ENCODE measurements around the gene TLR7. TPM values are rescaled to one million over a fixed set of nuclear protein-coding genes. Genes with fewer than 3 reads are reported as not detected.

Gene TLR7
- total RNA-seq, 3 donors from 2014 or later (not counting 1 experiment from before 2014, with no cell fraction given): 0.14 to 0.73 (median 0.55) TPM

DNA sequence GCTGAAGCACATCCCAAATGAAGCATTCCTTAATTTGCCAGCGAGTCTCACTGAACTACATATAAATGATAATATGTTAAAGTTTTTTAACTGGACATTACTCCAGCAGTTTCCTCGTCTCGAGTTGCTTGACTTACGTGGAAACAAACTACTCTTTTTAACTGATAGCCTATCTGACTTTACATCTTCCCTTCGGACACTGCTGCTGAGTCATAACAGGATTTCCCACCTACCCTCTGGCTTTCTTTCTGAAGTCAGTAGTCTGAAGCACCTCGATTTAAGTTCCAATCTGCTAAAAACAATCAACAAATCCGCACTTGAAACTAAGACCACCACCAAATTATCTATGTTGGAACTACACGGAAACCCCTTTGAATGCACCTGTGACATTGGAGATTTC lies 54.1 kb downstream of the TLR7 start:
- TF ChIP-seq, protein P1, sequence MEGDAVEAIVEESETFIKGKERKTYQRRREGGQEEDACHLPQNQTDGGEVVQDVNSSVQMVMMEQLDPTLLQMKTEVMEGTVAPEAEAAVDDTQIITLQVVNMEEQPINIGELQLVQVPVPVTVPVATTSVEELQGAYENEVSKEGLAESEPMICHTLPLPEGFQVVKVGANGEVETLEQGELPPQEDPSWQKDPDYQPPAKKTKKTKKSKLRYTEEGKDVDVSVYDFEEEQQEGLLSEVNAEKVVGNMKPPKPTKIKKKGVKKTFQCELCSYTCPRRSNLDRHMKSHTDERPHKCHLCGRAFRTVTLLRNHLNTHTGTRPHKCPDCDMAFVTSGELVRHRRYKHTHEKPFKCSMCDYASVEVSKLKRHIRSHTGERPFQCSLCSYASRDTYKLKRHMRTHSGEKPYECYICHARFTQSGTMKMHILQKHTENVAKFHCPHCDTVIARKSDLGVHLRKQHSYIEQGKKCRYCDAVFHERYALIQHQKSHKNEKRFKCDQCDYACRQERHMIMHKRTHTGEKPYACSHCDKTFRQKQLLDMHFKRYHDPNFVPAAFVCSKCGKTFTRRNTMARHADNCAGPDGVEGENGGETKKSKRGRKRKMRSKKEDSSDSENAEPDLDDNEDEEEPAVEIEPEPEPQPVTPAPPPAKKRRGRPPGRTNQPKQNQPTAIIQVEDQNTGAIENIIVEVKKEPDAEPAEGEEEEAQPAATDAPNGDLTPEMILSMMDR (IDR thresholded peaks at IDR 0.05): no peak
- peaks cover 5 to 51% of the 10 kb centered on the region in 2 donors for H3K27me3 Mint-ChIP-seq (ENCODE audit: low read depth in 2 of 2)
- Histone ChIP-seq H3K27me3 (ENCODE audit: control insufficient read depth, insufficient read depth, low read length) (no peaks in the 10 kb centered on the region), H3K36me3 (ENCODE audit: control insufficient read depth, insufficient read depth, low read length) (no peaks in the 10 kb centered on the region), H3K9me3 (ENCODE audit: control insufficient read depth, insufficient read depth, low read length) (no peaks in the 10 kb centered on the region), H3K4me3 (ENCODE audit: low read length) (no peak overlapping the region), H3K27ac (ENCODE audit: low read length) (no peak overlapping the region), H3K4me1 (ENCODE audit: control insufficient read depth, insufficient read depth, low read length) (no peaks in the 10 kb centered on the region)
- WGBS (ENCODE audit: insufficient coverage): 80% methylated on average over 8 of the region's 8 CpGs
- no peak overlapping the region for H3K4me3 Mint-ChIP-seq
- H3K9me3 Mint-ChIP-seq: no peaks in the 10 kb centered on the region
- H3K36me3 Mint-ChIP-seq: no peaks in the 10 kb centered on the region
- no peak for ATAC-seq
- H3K27ac Mint-ChIP-seq: no peak overlapping the region
- intact Hi-C loops (cut with micrococcal nuclease): no loop called here
- no peak for DNase-seq
- H3K4me1 Mint-ChIP-seq: no peaks in the 10 kb centered on the region

DNA sequence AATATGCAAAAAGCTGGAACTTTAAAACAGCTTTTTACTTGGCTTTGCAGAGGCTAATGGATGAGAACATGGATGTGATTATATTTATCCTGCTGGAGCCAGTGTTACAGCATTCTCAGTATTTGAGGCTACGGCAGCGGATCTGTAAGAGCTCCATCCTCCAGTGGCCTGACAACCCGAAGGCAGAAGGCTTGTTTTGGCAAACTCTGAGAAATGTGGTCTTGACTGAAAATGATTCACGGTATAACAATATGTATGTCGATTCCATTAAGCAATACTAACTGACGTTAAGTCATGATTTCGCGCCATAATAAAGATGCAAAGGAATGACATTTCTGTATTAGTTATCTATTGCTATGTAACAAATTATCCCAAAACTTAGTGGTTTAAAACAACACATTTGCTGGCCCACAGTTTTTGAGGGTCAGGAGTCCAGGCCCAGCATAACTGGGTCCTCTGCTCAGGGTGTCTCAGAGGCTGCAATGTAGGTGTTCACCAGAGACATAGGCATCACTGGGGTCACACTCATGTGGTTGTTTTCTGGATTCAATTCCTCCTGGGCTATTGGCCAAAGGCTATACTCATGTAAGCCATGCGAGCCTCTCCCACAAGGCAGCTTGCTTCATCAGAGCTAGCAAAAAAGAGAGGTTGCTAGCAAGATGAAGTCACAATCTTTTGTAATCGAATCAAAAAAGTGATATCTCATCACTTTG lies 55.2 kb downstream of the TLR7 start:
- Mint-ChIP-seq H3K9me3 (no peaks in the 10 kb centered on the region), H3K27me3 (ENCODE audit: low read depth in 2 of 2) (peaks cover 5 to 47% of the 10 kb centered on the region in 2 donors), H3K36me3 (no peaks in the 10 kb centered on the region), H3K27ac (no peak overlapping the region), H3K4me3 (no peak overlapping the region), H3K4me1 (no peaks in the 10 kb centered on the region)
- Histone ChIP-seq H3K27ac (ENCODE audit: low read length) (no peak overlapping the region), H3K9me3 (ENCODE audit: control insufficient read depth, insufficient read depth, low read length) (no peaks in the 10 kb centered on the region), H3K36me3 (ENCODE audit: control insufficient read depth, insufficient read depth, low read length) (no peaks in the 10 kb centered on the region), H3K4me1 (ENCODE audit: control insufficient read depth, insufficient read depth, low read length) (no peaks in the 10 kb centered on the region), H3K27me3 (ENCODE audit: control insufficient read depth, insufficient read depth, low read length) (no peaks in the 10 kb centered on the region), H3K4me3 (ENCODE audit: low read length) (no peak overlapping the region)
- DNase-seq: no peak
- ATAC-seq: no peak
- TF ChIP-seq, protein P1 (IDR thresholded peaks at IDR 0.05): no peak
- 93% methylated on average over 10 of the region's 10 CpGs for WGBS (ENCODE audit: insufficient coverage)
- intact Hi-C loops (cut with micrococcal nuclease): no loop called here

GRCh38 chrX:12922599-12922919 lies 55.7 kb downstream of the TLR7 start:
- no peak overlapping the region for H3K27ac ChIP-seq (ENCODE audit: low read length)
- TF ChIP-seq, protein P1 (IDR thresholded peaks at IDR 0.05): no peak
- no peaks in the 10 kb centered on the region for H3K4me1 ChIP-seq (ENCODE audit: control insufficient read depth, insufficient read depth, low read length)
- no peaks in the 10 kb centered on the region for H3K27me3 ChIP-seq (ENCODE audit: control insufficient read depth, insufficient read depth, low read length)
- H3K9me3 ChIP-seq (ENCODE audit: control insufficient read depth, insufficient read depth, low read length): no peaks in the 10 kb centered on the region
- no peaks in the 10 kb centered on the region for H3K36me3 ChIP-seq (ENCODE audit: control insufficient read depth, insufficient read depth, low read length)
- Mint-ChIP-seq H3K36me3 (no peaks in the 10 kb centered on the region), H3K4me3 (no peak overlapping the region), H3K27me3 (ENCODE audit: low read depth in 2 of 2) (peaks cover 5 to 44% of the 10 kb centered on the region in 2 donors), H3K4me1 (no peaks in the 10 kb centered on the region), H3K27ac (no peak overlapping the region), H3K9me3 (no peaks in the 10 kb centered on the region)
- DNase-seq (no peak), ATAC-seq (no peak)
- no peak overlapping the region for H3K4me3 ChIP-seq (ENCODE audit: low read length)
- intact Hi-C loops (cut with micrococcal nuclease): no loop called here

DNA sequence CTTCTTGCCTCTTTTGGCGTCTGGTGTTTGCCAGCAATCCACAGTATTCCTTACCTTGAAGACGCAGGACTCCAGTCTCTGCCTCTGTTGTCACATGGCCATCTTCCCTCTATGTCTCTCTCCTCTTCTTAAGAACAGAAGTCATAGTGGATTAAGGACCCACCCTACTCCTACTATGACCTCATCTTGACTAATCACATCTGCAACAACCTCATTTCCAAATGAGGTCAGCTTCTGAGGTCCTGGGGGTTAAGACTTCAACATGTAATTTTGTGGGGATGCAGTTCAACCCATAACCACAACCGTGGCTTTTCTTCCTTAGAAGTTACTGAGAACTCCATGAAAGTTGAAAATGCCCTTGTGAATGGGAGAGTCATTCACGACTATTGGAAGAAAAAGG lies 62.8 kb downstream of the TLR7 start:
- Mint-ChIP-seq H3K27me3 (ENCODE audit: low read depth in 2 of 2) (peaks cover under 1 to 43% of the 10 kb centered on the region in 2 donors), H3K27ac (no peak overlapping the region), H3K9me3 (no peaks in the 10 kb centered on the region), H3K4me3 (no peak overlapping the region), H3K36me3 (no peaks in the 10 kb centered on the region), H3K4me1 (no peaks in the 10 kb centered on the region)
- Histone ChIP-seq H3K36me3 (ENCODE audit: control insufficient read depth, insufficient read depth, low read length) (no peaks in the 10 kb centered on the region), H3K27ac (ENCODE audit: low read length) (no peak overlapping the region), H3K4me1 (ENCODE audit: control insufficient read depth, insufficient read depth, low read length) (no peaks in the 10 kb centered on the region), H3K4me3 (ENCODE audit: low read length) (no peak overlapping the region), H3K27me3 (ENCODE audit: control insufficient read depth, insufficient read depth, low read length) (no peaks in the 10 kb centered on the region), H3K9me3 (ENCODE audit: control insufficient read depth, insufficient read depth, low read length) (no peaks in the 10 kb centered on the region)
- intact Hi-C loops (cut with micrococcal nuclease): no loop called here
- WGBS (ENCODE audit: insufficient coverage): 89% methylated on average over 2 of the region's 4 CpGs
- no peak for ATAC-seq
- TF ChIP-seq, protein P1 (IDR thresholded peaks at IDR 0.05): no peak
- no peak for DNase-seq

Measured in natural killer cell (primary cell).